ENCODE results near the gene C22orf39.

DNA sequence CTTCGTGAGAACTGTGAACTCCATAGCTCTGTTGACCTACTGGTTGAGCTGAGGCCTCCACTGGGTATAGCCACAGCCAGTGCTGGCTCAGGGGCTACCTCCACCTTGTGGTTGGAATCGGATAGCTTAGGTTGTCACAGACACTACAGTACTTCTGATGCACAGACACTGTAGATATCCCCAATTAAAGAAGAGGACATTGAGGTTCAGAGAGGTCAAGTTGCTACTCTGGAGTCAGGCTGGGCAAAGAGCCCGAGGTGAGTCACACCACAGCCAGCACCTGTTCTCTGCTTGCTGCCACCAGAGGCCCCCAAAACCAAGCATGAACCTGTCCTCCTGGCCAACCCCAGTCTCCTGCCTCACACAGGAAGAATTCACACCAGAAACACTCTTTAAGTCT, 26.1 kb upstream of the C22orf39 start:
- no peak for TF ChIP-seq CTCF (IDR thresholded peaks at IDR 0.05; ENCODE audit: low read length)
- no peak for TF ChIP-seq EZH2phosphoT487 (IDR thresholded peaks at IDR 0.05; ENCODE audit: low read length)
